Measurements from ENCODE around the gene ZXDC. TPM values are rescaled to one million over a fixed set of nuclear protein-coding genes. Genes with fewer than 3 reads are reported as not detected.

ZXDC gene
- total RNA-seq, 1 donor from 2014 or later: 25.4 TPM

DNA sequence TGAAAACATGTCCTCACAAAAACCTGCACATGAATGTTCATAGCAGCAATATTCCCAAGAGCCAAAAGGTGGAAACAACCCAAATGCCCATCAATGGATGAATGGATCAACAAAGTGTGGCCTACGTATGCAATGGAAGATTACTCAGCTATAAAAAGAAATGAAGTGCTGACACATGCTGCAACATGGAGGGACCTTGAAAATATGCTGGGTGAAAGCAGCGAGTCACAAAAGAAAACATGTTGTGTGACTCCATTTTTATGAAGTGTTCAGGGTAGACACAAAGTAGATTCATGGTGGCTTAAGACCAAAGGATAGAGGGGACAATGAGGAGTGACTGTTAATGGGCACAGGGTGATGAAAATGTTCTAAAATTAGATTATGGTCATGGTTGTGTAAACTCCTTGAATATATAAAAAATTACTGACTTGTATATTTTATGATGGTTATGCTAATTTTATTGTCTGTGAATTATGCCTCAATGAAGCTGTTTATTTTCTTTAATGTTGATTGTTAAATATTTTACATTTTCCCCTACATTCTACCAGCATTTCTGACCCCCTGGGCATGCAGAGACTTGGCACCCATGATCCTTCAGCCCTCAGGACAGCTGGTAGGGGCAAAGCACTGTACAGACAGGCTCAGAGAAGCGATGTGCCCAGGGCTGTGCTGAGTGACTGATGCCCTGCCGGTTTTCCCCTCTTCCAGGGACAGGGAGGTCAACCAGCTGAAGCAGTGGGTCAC is 43.2 kb downstream of the ZXDC start:
- no peak overlapping the region for H3K4me3 Mint-ChIP-seq (ENCODE audit: unreplicated experiment)
- no peaks in the 10 kb centered on the region for H3K4me1 Mint-ChIP-seq (ENCODE audit: unreplicated experiment)
- H3K36me3 Mint-ChIP-seq (ENCODE audit: low read depth, unreplicated experiment): peaks cover 5% of the 10 kb centered on the region
- no peak overlapping the region for H3K27ac Mint-ChIP-seq (ENCODE audit: unreplicated experiment)
- peaks cover 1% of the 10 kb centered on the region for H3K27me3 Mint-ChIP-seq (ENCODE audit: unreplicated experiment)
- DNase-seq (ENCODE audit: low spot score): no peak
- TF ChIP-seq, protein P1, sequence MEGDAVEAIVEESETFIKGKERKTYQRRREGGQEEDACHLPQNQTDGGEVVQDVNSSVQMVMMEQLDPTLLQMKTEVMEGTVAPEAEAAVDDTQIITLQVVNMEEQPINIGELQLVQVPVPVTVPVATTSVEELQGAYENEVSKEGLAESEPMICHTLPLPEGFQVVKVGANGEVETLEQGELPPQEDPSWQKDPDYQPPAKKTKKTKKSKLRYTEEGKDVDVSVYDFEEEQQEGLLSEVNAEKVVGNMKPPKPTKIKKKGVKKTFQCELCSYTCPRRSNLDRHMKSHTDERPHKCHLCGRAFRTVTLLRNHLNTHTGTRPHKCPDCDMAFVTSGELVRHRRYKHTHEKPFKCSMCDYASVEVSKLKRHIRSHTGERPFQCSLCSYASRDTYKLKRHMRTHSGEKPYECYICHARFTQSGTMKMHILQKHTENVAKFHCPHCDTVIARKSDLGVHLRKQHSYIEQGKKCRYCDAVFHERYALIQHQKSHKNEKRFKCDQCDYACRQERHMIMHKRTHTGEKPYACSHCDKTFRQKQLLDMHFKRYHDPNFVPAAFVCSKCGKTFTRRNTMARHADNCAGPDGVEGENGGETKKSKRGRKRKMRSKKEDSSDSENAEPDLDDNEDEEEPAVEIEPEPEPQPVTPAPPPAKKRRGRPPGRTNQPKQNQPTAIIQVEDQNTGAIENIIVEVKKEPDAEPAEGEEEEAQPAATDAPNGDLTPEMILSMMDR (IDR thresholded peaks at IDR 0.05; ENCODE audit: unreplicated experiment): no peak
- H3K9me3 Mint-ChIP-seq (ENCODE audit: unreplicated experiment): no peaks in the 10 kb centered on the region

DNA sequence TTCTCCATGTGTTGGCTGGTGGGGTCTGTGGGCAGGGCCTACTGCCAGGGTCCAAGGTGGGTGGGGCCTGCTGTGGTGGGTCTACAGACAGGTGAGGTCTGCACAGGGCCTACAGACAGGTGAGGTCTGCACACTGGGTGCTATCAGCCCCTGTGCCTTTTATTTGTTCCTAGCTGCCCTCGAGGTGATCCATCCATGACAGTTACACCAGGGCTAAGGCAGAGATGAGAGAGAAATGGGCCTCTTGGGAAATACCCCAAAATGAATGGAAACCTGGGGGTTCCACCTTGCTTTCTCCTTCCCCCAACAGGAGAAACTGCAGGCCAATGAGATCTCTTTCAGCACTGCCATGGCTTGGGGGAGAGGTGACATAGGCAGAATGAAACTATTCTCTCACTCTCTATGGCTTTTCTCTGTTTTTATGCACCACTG is 44.6 kb downstream of the ZXDC start:
- DNase-seq (ENCODE audit: low spot score): no peak
- Mint-ChIP-seq H3K27ac (ENCODE audit: unreplicated experiment) (no peak overlapping the region), H3K27me3 (ENCODE audit: unreplicated experiment) (peaks cover 1% of the 10 kb centered on the region), H3K4me3 (ENCODE audit: unreplicated experiment) (no peak overlapping the region), H3K9me3 (ENCODE audit: unreplicated experiment) (peaks cover under 1% of the 10 kb centered on the region), H3K4me1 (ENCODE audit: unreplicated experiment) (no peaks in the 10 kb centered on the region), H3K36me3 (ENCODE audit: low read depth, unreplicated experiment) (no peaks in the 10 kb centered on the region)
- TF ChIP-seq, protein P1 (IDR thresholded peaks at IDR 0.05; ENCODE audit: unreplicated experiment): no peak

- Mint-ChIP-seq H3K9me3 (ENCODE audit: unreplicated experiment) (peaks cover 6% of the 10 kb centered on the region), H3K4me1 (ENCODE audit: unreplicated experiment) (peaks cover 2% of the 10 kb centered on the region), H3K27me3 (ENCODE audit: unreplicated experiment) (peaks cover 2% of the 10 kb centered on the region), H3K36me3 (ENCODE audit: low read depth, unreplicated experiment) (no peaks in the 10 kb centered on the region), H3K4me3 (ENCODE audit: unreplicated experiment) (no peak overlapping the region), H3K27ac (ENCODE audit: unreplicated experiment) (no peak overlapping the region)
- TF ChIP-seq, protein P1 (IDR thresholded peaks at IDR 0.05; ENCODE audit: unreplicated experiment): no peak
- DNase-seq (ENCODE audit: low spot score): no peak
These were observed 50.9 kb downstream of the ZXDC start for GRCh38 chr3:126424751-126425150.

- no peaks in the 10 kb centered on the region for H3K36me3 Mint-ChIP-seq (ENCODE audit: low read depth, unreplicated experiment)
- no peak for DNase-seq (ENCODE audit: low spot score)
- H3K27ac Mint-ChIP-seq (ENCODE audit: unreplicated experiment): no peak overlapping the region
- H3K4me3 Mint-ChIP-seq (ENCODE audit: unreplicated experiment): no peak overlapping the region
- TF ChIP-seq, protein P1 (IDR thresholded peaks at IDR 0.05; ENCODE audit: unreplicated experiment): no peak
- H3K4me1 Mint-ChIP-seq (ENCODE audit: unreplicated experiment): peaks cover 2% of the 10 kb centered on the region
- peaks cover 2% of the 10 kb centered on the region for H3K27me3 Mint-ChIP-seq (ENCODE audit: unreplicated experiment)
- peaks cover 6% of the 10 kb centered on the region for H3K9me3 Mint-ChIP-seq (ENCODE audit: unreplicated experiment)
These were observed 51.5 kb downstream of the ZXDC start for GRCh38 chr3:126424039-126424717.
